Heart left ventricle (tissue), 16 donors: Measurements from ENCODE around the gene LTF. TPM values are rescaled to one million over a fixed set of nuclear protein-coding genes. Genes with fewer than 3 reads are reported as not detected.

ENCODE experiments used
- ATAC-seq, 4 donors: fragments of 200-7000 bp; cut with Tn5 transposase; one replicate each; pipeline ENCODE4 v1.9.1; 2020 to 2022; ENCODE audit warnings: moderate library complexity in 4 of 4, mild to moderate bottlenecking in 3 of 4, moderate number of reproducible peaks in 1 of 4
- DNase-seq, 5 donors: peaks; one replicate each; pipeline ENCODE4 v3.0.0-alpha.2; 2020
- H3K27ac ChIP-seq, 12 donors: fragments of 200-600 bp; sonication (generic) in 4 of 12; one replicate each; pipeline versions ENCODE4 v1.5.0 to v1.8.0; 2016 to 2022; ENCODE audit warnings: mild to moderate bottlenecking in 2 of 12
- H3K27me3 ChIP-seq, 9 donors: fragments of 200-600 bp; sonication (generic) in 2 of 9; one replicate each; pipeline versions ENCODE4 v1.5.1 to v1.8.0; 2016 to 2022; ENCODE audit warnings: mild to moderate bottlenecking in 3 of 9
- H3K36me3 ChIP-seq, 9 donors: fragments of 200-600 bp; sonication (generic) in 2 of 9; one replicate each; pipeline versions ENCODE4 v1.5.0 to v1.8.0; 2018 to 2022; ENCODE audit warnings: mild to moderate bottlenecking in 2 of 9
- H3K4me1 ChIP-seq, 12 donors: fragments of 200-600 bp; sonication (generic) in 4 of 12; one replicate each; pipeline versions ENCODE4 v1.5.0 to v1.8.0; 2016 to 2022; ENCODE audit warnings: mild to moderate bottlenecking in 3 of 12
- H3K4me3 ChIP-seq, 12 donors: fragments of 200-600 bp; sonication (generic) in 4 of 12; one replicate each; pipeline versions ENCODE4 v1.5.0 to v1.8.0; 2017 to 2022; ENCODE audit warnings: mild to moderate bottlenecking in 9 of 12, moderate library complexity in 4 of 12
- H3K9me3 ChIP-seq, 12 donors: fragments of 200-600 bp; sonication (generic) in 4 of 12; one replicate each; pipeline versions ENCODE4 v1.5.0 to v1.8.0; 2016 to 2022; ENCODE audit warnings: mild to moderate bottlenecking in 1 of 12
- POLR2A ChIP-seq, 2 donors: fragments of 450-650 bp; IDR thresholded peaks; one replicate each; pipeline ENCODE4 v1.6.1; 2017; ENCODE audit warnings: antibody characterized with exemption in 2 of 2, mild to moderate bottlenecking in 2 of 2, moderate library complexity in 2 of 2
- WGBS, 4 donors: extraction: QIAGEN DNeasy Blood & Tissue Kit in 2 of 4; methylation state at CpG; one replicate each; pipeline versions ENCODE4 v1.1.5 to v1.1.7; 2013 to 2018; 5-methylcytosine and 5-hydroxymethylcytosine counted together
- intact Hi-C, 10 donors: fragments of 100-400 bp; cut with DNase I; formaldehyde crosslinking; loops; one replicate each; pipeline versions ENCODE4 v1.11.1 to v1.14.2; 2022
- polyA plus RNA-seq, 2 donors: library from polyadenylated mRNA; stranded (reverse); fragments of 200-250 nt; gene quantifications; one replicate each; pipeline ENCODE4 v1.2.3, GENCODE V29; 2013
- total RNA-seq, 9 donors: library from RNA; depleted of rRNA in 2 of 9; stranded (reverse); fragments of >200 nt in 2 of 9; fragmentation: NEBNext Ultra II Directional in 3 of 9; extraction: Animal tissue kit (Norgen Biotek cat#: 25700) in 3 of 9; gene quantifications; one replicate each; pipeline versions ENCODE4 v1.1.0 to v1.2.4, GENCODE V29; 2016 to 2023
- TF ChIP-seq, protein P1 (sequence below), 12 donors: fragments of 200-600 bp; sonication (generic) in 4 of 12; IDR thresholded peaks; one replicate each; pipeline versions ENCODE4 v1.5.0 to v1.8.0; 2018 to 2022; ENCODE audit warnings: antibody characterized with exemption in 12 of 12, mild to moderate bottlenecking in 5 of 12
- donor health status: ischemic (EF 13 %, LVEDD 7.1; RV severe dilation, severe dysfunction).
- donor health status: healthy with polysubstance abuse.
- donor health status: DM: no; HTN: yes; CAD: no.
- donor health status: DM: no; HTN: no; CAD: no.
- donor health status: ischemic (EF 25% LVEDD 6.9; RV normal size, moderate dysfunction).
- donor health status: ischemic (EF 25% LVEDD 5.7; RV mildly dilated, moderate dysfunction).
- donor health status: healthy.
- donor health status: DM: yes; HTN: yes; CAD: no.
- donor health status: ischemic (EF 35%, LVEDD 5.7; RV mildly dilated, moderate dysfunction).
- donor health status: nonischemic (EF 11% LVEDD 7.7; RV severe dilation, severe dysfunction).
- donor health status: DM: yes; HTN: yes; CAD: no.
- donor health status: PGD.
- donor health status: ischemic (EF 29% LVEDD 5.4; RV normal size, mild dysfunction).
- donor health status: nonischemic (EF 23%, LVEDD 6.1; RV moderate dilation, normal function).

LTF gene
- total and polyA plus RNA-seq, 11 donors, result 1.6 to 10.6 (median 3.0) TPM

DNA sequence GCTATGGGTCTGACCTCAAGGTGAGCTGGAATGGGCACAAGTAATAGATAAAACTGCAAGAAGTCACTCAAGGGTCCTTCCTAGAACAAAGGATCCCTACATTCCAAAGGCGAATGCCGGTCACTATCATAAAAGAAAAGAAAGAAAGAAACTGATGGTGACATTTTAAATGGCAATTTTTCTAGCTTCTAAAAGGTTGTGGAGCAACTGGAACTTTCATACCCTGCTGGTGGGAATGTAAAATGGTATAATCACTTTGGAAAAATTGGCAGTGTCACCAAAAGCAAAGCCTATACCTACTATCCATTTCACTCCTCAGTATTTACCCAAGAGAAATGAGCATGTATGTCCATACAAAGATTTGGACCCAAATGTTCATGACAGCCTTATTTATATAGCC is 53.4 kb downstream of the LTF start:
- H3K27me3 ChIP-seq, result no peaks in the 10 kb centered on the region
- intact Hi-C loops, result no loop called here
- DNase-seq, result no peak
- H3K9me3 ChIP-seq, result no peaks in the 10 kb centered on the region
- H3K36me3 ChIP-seq, result peaks cover 0 to 7% (median 0%) of the 10 kb centered on the region in 9 donors
- no peak for TF ChIP-seq POLR2A (IDR thresholded peaks at IDR 0.05)
- TF ChIP-seq, protein P1, sequence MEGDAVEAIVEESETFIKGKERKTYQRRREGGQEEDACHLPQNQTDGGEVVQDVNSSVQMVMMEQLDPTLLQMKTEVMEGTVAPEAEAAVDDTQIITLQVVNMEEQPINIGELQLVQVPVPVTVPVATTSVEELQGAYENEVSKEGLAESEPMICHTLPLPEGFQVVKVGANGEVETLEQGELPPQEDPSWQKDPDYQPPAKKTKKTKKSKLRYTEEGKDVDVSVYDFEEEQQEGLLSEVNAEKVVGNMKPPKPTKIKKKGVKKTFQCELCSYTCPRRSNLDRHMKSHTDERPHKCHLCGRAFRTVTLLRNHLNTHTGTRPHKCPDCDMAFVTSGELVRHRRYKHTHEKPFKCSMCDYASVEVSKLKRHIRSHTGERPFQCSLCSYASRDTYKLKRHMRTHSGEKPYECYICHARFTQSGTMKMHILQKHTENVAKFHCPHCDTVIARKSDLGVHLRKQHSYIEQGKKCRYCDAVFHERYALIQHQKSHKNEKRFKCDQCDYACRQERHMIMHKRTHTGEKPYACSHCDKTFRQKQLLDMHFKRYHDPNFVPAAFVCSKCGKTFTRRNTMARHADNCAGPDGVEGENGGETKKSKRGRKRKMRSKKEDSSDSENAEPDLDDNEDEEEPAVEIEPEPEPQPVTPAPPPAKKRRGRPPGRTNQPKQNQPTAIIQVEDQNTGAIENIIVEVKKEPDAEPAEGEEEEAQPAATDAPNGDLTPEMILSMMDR (IDR thresholded peaks at IDR 0.05), result peak in 2 of 12 donors; percentile 8 to 11
- peaks cover 0 to 79% (median 37%) of the 10 kb centered on the region in 12 donors for H3K4me1 ChIP-seq
- no peak for ATAC-seq
- H3K27ac ChIP-seq, result no peak overlapping the region
- 57 to 83% (median 62%) methylated on average over 2 of the region's 2 CpGs for WGBS, 4 donors
- no peak overlapping the region for H3K4me3 ChIP-seq

DNA sequence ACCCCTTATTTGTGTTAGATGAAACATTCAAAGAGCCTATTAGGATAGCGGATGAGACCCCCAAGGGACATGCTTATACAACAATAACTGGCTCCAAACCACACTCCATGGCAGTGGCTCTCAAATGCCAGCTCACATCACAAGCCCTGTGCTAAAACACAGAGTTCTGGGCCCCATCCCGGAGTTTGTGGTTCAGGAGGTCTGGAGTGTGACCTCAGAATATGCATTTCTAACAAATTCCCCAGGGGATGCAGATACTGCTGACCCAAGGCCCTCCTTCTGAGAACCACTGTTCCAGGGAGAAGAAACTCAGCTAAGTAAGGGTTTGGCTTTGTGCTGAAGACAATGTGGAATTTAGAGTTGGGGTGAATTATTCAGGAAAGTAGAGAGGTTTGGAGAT is 54.0 kb downstream of the LTF start:
- Histone ChIP-seq H3K27me3 (no peaks in the 10 kb centered on the region), H3K4me1 (peaks cover 0 to 79% (median 38%) of the 10 kb centered on the region in 12 donors), H3K9me3 (no peaks in the 10 kb centered on the region), H3K27ac (no peak overlapping the region), H3K36me3 (peaks cover 0 to 7% (median 0%) of the 10 kb centered on the region in 9 donors), H3K4me3 (no peak overlapping the region)
- 83 to 88% (median 84%) methylated on average over 2 of the region's 2 CpGs for WGBS, 4 donors
- intact Hi-C loops, result no loop called here
- no peak for ATAC-seq
- TF ChIP-seq, protein P1 (IDR thresholded peaks at IDR 0.05), result no peak
- TF ChIP-seq POLR2A (IDR thresholded peaks at IDR 0.05), result no peak
- DNase-seq, result no peak

- Histone ChIP-seq H3K27me3 (no peaks in the 10 kb centered on the region), H3K4me1 (peaks cover 0 to 87% (median 45%) of the 10 kb centered on the region in 12 donors), H3K27ac (no peak overlapping the region), H3K4me3 (no peak overlapping the region), H3K9me3 (no peaks in the 10 kb centered on the region), H3K36me3 (peaks cover 0 to 7% (median 0%) of the 10 kb centered on the region in 9 donors)
- peak in 1 of 4 donors; percentile 43 for ATAC-seq
- WGBS, 4 donors, result 66 to 86% (median 83%) methylated on average over 9 of the region's 9 CpGs
- no peak for TF ChIP-seq POLR2A (IDR thresholded peaks at IDR 0.05)
- TF ChIP-seq, protein P1 (IDR thresholded peaks at IDR 0.05), result no peak
- peak in 1 of 5 donors; percentile 50 for DNase-seq
- intact Hi-C loops, result no loop called here
Measured at GRCh38 chr3:46409739-46410489, 54.8 kb downstream of the LTF start.

- no peaks in the 10 kb centered on the region for H3K27me3 ChIP-seq
- DNase-seq (no peak), ATAC-seq (no peak)
- 85 to 91% (median 89%) methylated on average over 7 of the region's 7 CpGs for WGBS, 4 donors
- peaks cover 0 to 88% (median 44%) of the 10 kb centered on the region in 12 donors for H3K4me1 ChIP-seq
- peak overlapping the region in 1 of 12 donors; percentile 13 for H3K4me3 ChIP-seq
- peak overlapping the region in 2 of 12 donors; percentile 78 to 85 for H3K27ac ChIP-seq
- TF ChIP-seq, protein P1 (IDR thresholded peaks at IDR 0.05), result no peak
- no peak for TF ChIP-seq POLR2A (IDR thresholded peaks at IDR 0.05)
- peaks cover 0 to 7% (median 0%) of the 10 kb centered on the region in 9 donors for H3K36me3 ChIP-seq
- intact Hi-C loops, result no loop called here
- no peaks in the 10 kb centered on the region for H3K9me3 ChIP-seq
Measured at GRCh38 chr3:46408853-46409252, 55.9 kb downstream of the LTF start.
